Left ventricle myocardium inferior (tissue), 1 donor: ENCODE results near the gene ICOS. TPM values are rescaled to one million over a fixed set of nuclear protein-coding genes. Genes with fewer than 3 reads are reported as not detected.

Experiments used
- DNase-seq: peaks from one replicate; pipeline ENCODE4 v3.0.0-alpha.2; 2020
- H3K27ac ChIP-seq: fragments of 200-600 bp; replicated peaks from 2 replicates; pipeline ENCODE4 v1.8.0; 2021
- H3K27me3 ChIP-seq: fragments of 200-600 bp; 2 replicates; pipeline ENCODE4 v1.8.0; 2021; ENCODE audit warnings: low read depth
- H3K36me3 ChIP-seq: fragments of 200-600 bp; 2 replicates; pipeline ENCODE4 v1.8.0; 2021
- H3K4me1 ChIP-seq: fragments of 200-600 bp; 2 replicates; pipeline ENCODE4 v1.8.0; 2021
- H3K4me3 ChIP-seq: fragments of 200-600 bp; 2 replicates; pipeline ENCODE4 v1.8.0; 2021; ENCODE audit warnings: mild to moderate bottlenecking, moderate library complexity
- H3K9me3 ChIP-seq: fragments of 200-600 bp; replicated peaks from 2 replicates; pipeline ENCODE4 v1.8.0; 2021
- intact Hi-C: fragments of 100-400 bp; cut with micrococcal nuclease; formaldehyde crosslinking; loops from one replicate; pipeline ENCODE4 v1.11.0; 2022
- total RNA-seq: library from RNA; stranded (reverse); fragmentation: NEBNext Ultra II Directional; extraction: Animal tissue kit (Norgen Biotek cat#: 25700); gene quantifications from one replicate; pipeline ENCODE4 v1.2.1, GENCODE V29; 2021
- TF ChIP-seq, protein P1 (sequence below): fragments of 200-600 bp; IDR thresholded peaks from 2 replicates; pipeline ENCODE4 v1.8.0; 2021; ENCODE audit warnings: antibody characterized with exemption, mild to moderate bottlenecking, borderline replicate concordance
- donor health status: DM: no; HTN: yes; CAD: no; lungs with severe emphysema.

The ICOS gene
- total RNA-seq, 1 donor from 2014 or later, result not detected

DNA sequence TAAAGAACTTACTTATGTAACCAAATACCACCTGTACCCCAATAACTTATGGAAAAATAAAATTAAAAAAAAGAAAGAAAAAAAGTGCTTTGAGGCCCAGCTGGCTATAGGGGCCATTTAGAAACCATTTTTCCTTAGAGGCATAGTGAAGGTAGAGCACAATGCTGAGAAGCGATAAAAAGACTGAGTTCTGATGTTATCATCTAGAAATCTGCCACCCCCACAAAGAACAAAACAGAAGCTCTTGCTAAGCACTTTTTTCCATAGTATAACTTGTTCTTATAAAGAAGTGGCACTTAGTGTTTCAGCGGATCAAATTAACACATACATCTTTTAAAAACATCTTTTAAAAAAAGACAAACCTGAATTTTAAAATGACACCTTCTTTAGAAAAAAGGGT is 51.4 kb downstream of the ICOS start:
- no peak overlapping the region for H3K27ac ChIP-seq
- DNase-seq, result no peak
- no peak overlapping the region for H3K4me3 ChIP-seq
- intact Hi-C loops, result no loop called here
- TF ChIP-seq, protein P1, sequence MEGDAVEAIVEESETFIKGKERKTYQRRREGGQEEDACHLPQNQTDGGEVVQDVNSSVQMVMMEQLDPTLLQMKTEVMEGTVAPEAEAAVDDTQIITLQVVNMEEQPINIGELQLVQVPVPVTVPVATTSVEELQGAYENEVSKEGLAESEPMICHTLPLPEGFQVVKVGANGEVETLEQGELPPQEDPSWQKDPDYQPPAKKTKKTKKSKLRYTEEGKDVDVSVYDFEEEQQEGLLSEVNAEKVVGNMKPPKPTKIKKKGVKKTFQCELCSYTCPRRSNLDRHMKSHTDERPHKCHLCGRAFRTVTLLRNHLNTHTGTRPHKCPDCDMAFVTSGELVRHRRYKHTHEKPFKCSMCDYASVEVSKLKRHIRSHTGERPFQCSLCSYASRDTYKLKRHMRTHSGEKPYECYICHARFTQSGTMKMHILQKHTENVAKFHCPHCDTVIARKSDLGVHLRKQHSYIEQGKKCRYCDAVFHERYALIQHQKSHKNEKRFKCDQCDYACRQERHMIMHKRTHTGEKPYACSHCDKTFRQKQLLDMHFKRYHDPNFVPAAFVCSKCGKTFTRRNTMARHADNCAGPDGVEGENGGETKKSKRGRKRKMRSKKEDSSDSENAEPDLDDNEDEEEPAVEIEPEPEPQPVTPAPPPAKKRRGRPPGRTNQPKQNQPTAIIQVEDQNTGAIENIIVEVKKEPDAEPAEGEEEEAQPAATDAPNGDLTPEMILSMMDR, result no peak
- peaks cover 4% of the 10 kb centered on the region for H3K27me3 ChIP-seq
- H3K36me3 ChIP-seq, result no peaks in the 10 kb centered on the region
- no peaks in the 10 kb centered on the region for H3K9me3 ChIP-seq
- H3K4me1 ChIP-seq, result no peaks in the 10 kb centered on the region

DNA sequence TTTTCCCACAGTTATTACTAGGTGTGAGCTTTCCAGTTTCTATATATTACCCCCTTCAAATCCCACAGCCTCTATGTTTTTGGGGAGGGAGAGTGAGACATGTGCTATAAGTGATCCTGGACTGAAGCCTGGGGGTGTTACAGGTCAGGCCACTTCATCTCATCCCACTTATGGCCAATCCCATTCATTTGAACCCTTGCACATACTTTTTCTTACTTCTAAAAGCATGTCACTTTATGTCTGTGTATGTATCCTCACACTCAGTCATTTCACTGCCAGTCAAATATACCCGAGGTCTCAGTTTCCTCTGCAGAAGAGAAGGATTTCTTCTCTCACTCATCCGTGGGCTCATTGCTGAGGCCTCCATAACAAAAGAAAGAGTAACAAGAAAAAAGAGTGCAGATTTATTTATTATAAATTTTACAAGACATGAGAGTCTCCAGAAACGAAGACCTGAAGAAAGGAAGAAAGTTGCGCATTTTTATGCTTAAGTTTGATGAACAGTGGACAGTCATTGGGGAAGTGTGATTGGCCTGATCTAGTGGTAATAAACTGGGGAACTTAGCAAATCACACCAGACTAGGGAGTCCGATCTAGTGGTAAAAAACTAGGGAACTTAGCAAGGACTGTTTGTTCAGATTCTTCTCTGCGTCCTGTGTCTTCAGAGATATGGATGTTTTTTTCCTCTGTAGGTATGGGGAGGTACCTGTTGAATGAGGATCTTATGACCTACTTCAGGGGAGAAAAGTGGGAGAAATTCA is 52.1 kb downstream of the ICOS start:
- DNase-seq, result no peak
- H3K9me3 ChIP-seq, result no peaks in the 10 kb centered on the region
- intact Hi-C loops, result no loop called here
- H3K4me1 ChIP-seq, result no peaks in the 10 kb centered on the region
- TF ChIP-seq, protein P1, result no peak
- peaks cover 4% of the 10 kb centered on the region for H3K27me3 ChIP-seq
- no peak overlapping the region for H3K4me3 ChIP-seq
- no peak overlapping the region for H3K27ac ChIP-seq
- H3K36me3 ChIP-seq, result no peaks in the 10 kb centered on the region

DNA sequence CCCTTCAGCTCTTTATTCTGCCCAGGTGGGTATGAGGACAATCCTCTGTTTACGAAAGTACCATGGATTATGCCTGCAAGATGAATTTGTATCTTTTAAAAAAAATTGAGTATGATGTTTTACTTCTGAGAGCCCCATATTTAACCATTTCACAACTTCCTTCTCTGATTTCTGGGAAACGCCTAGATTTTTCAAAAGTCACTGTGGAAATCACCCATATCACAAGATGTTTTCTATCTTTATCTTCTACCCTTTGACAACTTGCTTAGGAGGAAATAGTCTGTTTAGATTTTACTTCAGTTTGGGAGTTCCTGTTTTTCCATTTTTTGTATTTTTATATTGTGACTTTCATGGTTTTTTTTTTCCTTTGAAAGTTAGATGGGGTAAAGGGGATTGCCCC is 53.0 kb downstream of the ICOS start:
- no peak for DNase-seq
- H3K4me3 ChIP-seq, result no peak overlapping the region
- no peak overlapping the region for H3K27ac ChIP-seq
- no peaks in the 10 kb centered on the region for H3K4me1 ChIP-seq
- intact Hi-C loops, result no loop called here
- H3K9me3 ChIP-seq, result no peaks in the 10 kb centered on the region
- TF ChIP-seq, protein P1, result no peak
- peaks cover 4% of the 10 kb centered on the region for H3K27me3 ChIP-seq
- no peaks in the 10 kb centered on the region for H3K36me3 ChIP-seq

DNA sequence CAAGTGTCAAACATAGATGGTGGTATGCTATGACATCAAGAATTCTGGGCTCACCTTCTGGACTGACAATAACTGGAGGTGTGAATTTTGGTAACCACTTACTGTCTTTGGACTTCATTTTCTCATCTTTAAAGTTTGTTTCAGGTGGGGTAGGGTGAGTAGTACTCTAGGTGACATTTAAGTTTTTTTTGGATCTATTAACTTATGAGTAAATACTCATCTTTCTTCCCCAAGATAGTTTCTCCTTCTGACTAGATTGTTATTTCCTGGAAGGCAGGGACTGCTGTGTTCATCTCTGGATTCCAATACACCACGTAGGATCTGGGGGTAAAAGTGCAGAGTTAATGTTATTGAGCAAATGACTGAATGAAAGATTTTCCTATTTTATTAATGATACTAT is 55.9 kb downstream of the ICOS start:
- TF ChIP-seq, protein P1, result no peak
- Histone ChIP-seq H3K9me3 (no peaks in the 10 kb centered on the region), H3K27ac (no peak overlapping the region), H3K4me1 (no peaks in the 10 kb centered on the region), H3K36me3 (no peaks in the 10 kb centered on the region), H3K4me3 (no peak overlapping the region), H3K27me3 (no peaks in the 10 kb centered on the region)
- intact Hi-C loops, result no loop called here
- no peak for DNase-seq

DNA sequence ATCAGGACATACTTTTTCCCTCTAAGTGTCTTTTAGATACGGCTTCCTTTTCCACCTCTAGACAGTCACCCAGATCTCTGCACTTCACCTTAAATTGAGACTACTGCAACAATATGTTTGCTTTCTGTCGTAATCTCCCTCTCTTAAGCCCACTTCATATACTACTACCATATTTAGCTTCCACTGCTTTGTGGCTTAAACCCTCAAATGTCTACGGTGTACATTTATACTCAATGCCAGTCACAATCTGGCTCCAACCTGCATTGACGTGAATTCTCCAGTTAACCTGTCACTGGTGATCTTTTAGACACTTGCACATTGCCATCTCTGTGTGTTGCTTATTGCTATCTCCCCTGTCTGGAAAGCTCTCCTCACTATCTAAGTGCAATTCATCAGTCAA is 56.4 kb downstream of the ICOS start:
- Histone ChIP-seq H3K4me1 (no peaks in the 10 kb centered on the region), H3K9me3 (no peaks in the 10 kb centered on the region), H3K27ac (no peak overlapping the region), H3K4me3 (no peak overlapping the region), H3K36me3 (no peaks in the 10 kb centered on the region), H3K27me3 (no peaks in the 10 kb centered on the region)
- no peak for DNase-seq
- intact Hi-C loops, result no loop called here
- TF ChIP-seq, protein P1, result no peak
